ENCODE measurements around the gene RPS8.
A peak's percentile ranks its signal among the peaks of the same experiment; 100 is the strongest.
"Not testable (repeated sequence)": the region's sequence is repeated elsewhere in the genome, so short reads cannot be mapped to it uniquely, and the experiment has no call there.

Gene RPS8

GRCh38 chr1:44783697-44784093 lies 8.4 kb downstream of the RPS8 start:
- DNase-seq (ENCODE audit: low spot score) = no peak

- DNase-seq (ENCODE audit: low spot score) = peak; percentile 71
These were observed 9.0 kb downstream of the RPS8 start for GRCh38 chr1:44784094-44785028.

- DNase-seq (ENCODE audit: low spot score) = no peak
These were observed 9.7 kb downstream of the RPS8 start for GRCh38 chr1:44785029-44785380.

GRCh38 chr1:44785501-44786137 lies 10.3 kb downstream of the RPS8 start:
- no peak for DNase-seq (ENCODE audit: low spot score)

GRCh38 chr1:44786138-44786840 lies 10.9 kb downstream of the RPS8 start:
- DNase-seq (ENCODE audit: low spot score) = peak; percentile 93

GRCh38 chr1:44786841-44787426 lies 11.6 kb downstream of the RPS8 start:
- no peak for DNase-seq (ENCODE audit: low spot score)

- DNase-seq (ENCODE audit: low spot score) = no peak
These were observed 12.2 kb downstream of the RPS8 start for GRCh38 chr1:44787506-44787905.

GRCh38 chr1:44788120-44788860 lies 12.9 kb downstream of the RPS8 start, which contains the start of gene BEST4:
TSS of gene BEST4 (minus strand) at chr1:44788170. CDS start at chr1:44787705, 465 bp downstream.
- no peak for DNase-seq (ENCODE audit: low spot score)

- no peak for DNase-seq (ENCODE audit: low spot score)
These were observed 15.8 kb downstream of the RPS8 start for GRCh38 chr1:44790968-44791801.

- no peak for DNase-seq (ENCODE audit: low spot score)
These were observed 17.6 kb downstream of the RPS8 start for GRCh38 chr1:44792736-44793502.

- not testable (repeated sequence) for DNase-seq (ENCODE audit: low spot score)
These were observed 22.5 kb downstream of the RPS8 start for GRCh38 chr1:44797886-44798285.

GRCh38 chr1:44798481-44799365 lies 23.4 kb downstream of the RPS8 start:
- DNase-seq (ENCODE audit: low spot score) = no peak

- DNase-seq (ENCODE audit: low spot score) = peak; percentile 96
These were observed 24.6 kb downstream of the RPS8 start, which contains the start of gene PLK3 for GRCh38 chr1:44799770-44800584. TSS of gene PLK3 (plus strand) at chr1:44800377. CDS start at chr1:44800464, 87 bp downstream.

- DNase-seq (ENCODE audit: low spot score) = no peak
These were observed 26.4 kb downstream of the RPS8 start for GRCh38 chr1:44801491-44802305.

- no peak for DNase-seq (ENCODE audit: low spot score)
These were observed 27.1 kb downstream of the RPS8 start for GRCh38 chr1:44802306-44803061.

GRCh38 chr1:44803062-44803311 lies 27.6 kb downstream of the RPS8 start:
- no peak for DNase-seq (ENCODE audit: low spot score)
